ENCODE measurements around the gene KLHL6.
"Not testable (repeated sequence)": the region's sequence is repeated elsewhere in the genome, so short reads cannot be mapped to it uniquely, and the experiment has no call there.

Gene KLHL6

DNA sequence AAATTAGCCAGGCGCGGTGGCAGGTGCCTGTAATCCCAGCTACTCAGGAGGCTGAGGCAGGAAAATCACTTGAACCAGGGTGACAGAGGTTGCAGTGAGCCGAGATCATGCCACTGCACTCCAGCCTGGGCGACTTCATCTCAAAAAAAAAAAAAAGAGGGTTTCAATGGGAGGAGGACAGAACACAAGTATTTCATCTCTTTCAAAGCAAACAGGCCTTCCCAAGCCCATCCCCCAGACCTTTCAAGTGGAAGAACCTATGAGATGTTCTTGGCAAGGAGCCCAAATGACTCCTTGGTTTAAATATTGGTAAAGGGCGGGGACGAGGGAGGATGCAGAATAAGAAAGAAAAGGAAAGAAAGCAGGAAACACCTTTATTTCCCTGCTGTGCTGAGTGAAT, 64.9 kb downstream of the KLHL6 start:
- no peak for DNase-seq
- intact Hi-C loops (cut with DNase I): no loop called here

GRCh38 chr3:183490211-183490601, 65.3 kb downstream of the KLHL6 start:
- no peak for DNase-seq
- intact Hi-C loops (cut with DNase I): no loop called here

DNA sequence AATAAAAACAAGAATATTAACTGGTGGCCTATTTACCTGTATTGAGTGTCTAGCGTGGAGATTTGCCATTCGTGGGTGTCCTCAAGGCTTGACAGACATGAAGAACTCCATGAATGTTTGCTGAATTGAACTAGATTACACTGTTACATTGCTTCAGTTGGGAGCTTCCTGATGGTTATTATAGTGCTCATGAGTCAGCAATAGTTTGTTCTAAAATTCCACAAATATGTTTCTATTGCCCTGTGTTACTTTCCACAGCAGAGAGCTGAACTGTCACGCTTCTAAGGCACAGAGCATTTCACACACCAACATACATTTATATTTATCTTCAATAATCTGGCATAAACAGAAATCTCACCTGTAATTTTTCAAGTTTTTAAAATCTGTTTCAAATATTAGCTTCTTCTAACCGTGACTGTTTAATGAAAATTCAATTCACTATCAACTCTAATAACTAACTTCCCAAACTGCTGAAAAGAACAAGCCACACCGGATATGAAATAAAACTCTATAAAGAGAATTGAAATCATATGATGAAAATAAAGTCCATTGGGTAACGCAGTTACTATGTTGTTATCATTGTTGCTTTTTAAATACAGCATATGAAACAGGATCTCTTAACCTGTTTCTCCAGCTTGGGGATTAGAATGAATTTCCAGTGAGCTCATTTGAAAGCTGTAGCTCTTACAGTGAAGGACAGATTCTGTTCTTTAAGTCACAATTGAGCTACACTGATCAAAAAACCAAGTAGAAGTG, 65.9 kb downstream of the KLHL6 start:
- intact Hi-C loops (cut with DNase I): no loop called here
- DNase-seq: no peak

DNA sequence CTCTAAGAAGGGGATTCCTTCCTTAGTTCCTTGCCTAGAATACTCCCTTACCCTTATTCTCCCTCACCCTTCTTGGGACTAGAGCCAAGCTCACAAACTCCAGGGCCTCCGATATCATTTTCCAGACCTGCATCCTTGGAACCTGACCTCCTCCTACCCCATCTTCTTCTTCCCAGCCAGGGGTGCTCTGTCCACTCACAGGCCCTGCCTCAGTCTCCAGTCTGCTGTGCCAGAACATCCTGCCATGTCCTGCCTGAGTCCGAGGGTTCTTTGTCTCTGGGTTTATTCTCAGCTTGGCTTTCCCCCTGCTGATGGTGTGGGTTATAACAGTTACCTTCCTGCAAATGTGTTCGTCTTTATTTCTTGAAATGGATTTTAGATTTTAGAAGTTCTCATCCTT, 67.2 kb downstream of the KLHL6 start:
- intact Hi-C loops (cut with DNase I): no loop called here
- no peak for DNase-seq

- DNase-seq: no peak
- intact Hi-C loops (cut with DNase I): no loop called here
Measured at GRCh38 chr3:183487896-183488295, 67.6 kb downstream of the KLHL6 start.

- DNase-seq: no peak
- intact Hi-C loops (cut with DNase I): no loop called here
Measured at GRCh38 chr3:183487016-183487415, 68.5 kb downstream of the KLHL6 start.

DNA sequence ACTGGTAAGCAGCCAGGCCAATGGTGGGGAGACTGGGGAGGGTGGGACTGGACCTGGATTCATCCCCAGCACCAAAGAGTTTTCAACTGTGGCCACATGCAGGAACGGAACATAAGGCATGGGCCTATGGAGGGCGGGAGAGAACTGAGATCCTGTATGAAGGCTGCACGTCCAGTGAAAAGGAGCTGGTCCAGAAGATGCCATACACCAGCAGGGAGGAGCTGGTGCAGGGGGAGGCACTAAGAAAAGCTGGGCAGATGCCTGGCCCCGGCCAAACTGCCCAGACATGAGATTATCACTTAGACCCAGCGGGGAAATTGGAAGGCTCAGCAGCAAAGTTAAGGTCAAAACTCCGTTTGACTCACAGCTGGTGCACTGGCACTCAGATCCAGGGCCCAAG, 69.0 kb downstream of the KLHL6 start:
- intact Hi-C loops (cut with DNase I): no loop called here

GRCh38 chr3:183485585-183485984, 69.9 kb downstream of the KLHL6 start:
- intact Hi-C loops (cut with DNase I): no loop called here
- DNase-seq: no peak

More for the DNA sequence above, 69.0 kb downstream of the KLHL6 start:
- DNase-seq: no peak

GRCh38 chr3:183485093-183485492, 70.4 kb downstream of the KLHL6 start:
- no peak for DNase-seq
- intact Hi-C loops (cut with DNase I): no loop called here

GRCh38 chr3:183484431-183485075, 71.0 kb downstream of the KLHL6 start:
- no peak for DNase-seq
- intact Hi-C loops (cut with DNase I): no loop called here

DNA sequence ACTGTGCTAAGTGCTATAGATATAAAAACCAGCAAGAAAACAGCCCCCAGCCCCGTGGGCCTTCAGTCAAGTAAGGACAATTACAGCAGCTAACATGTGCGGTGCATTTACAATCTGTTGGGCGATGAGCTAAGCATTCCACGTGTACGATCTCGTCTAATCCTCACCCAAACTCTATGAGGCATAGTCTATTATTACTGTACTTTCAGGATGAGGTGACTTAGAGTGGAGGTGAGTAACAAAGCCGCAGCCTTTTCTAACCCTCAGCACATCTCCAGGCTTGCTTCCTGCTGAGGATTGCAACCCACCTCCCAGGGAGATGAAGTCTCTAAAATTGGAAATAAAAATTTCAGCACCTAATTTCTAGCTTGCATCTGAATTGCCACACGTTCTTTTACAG, 73.9 kb downstream of the KLHL6 start:
- no peak for DNase-seq
- intact Hi-C loops (cut with DNase I): no loop called here

GRCh38 chr3:183478501-183478900, 77.0 kb downstream of the KLHL6 start:
- intact Hi-C loops (cut with DNase I): loop anchor here (10.0 kb wide), 1 partner anchor 86 kb away; no protein-coding TSS in a partner anchor
- no peak for DNase-seq

- DNase-seq: no peak
- intact Hi-C loops (cut with DNase I): loop anchor here (10.0 kb wide), 1 partner anchor 87 kb away; no protein-coding TSS in a partner anchor
Measured at GRCh38 chr3:183477801-183478456, 77.6 kb downstream of the KLHL6 start.

GRCh38 chr3:183475764-183476162, 79.7 kb downstream of the KLHL6 start:
- not testable (repeated sequence) for DNase-seq
- intact Hi-C loops (cut with DNase I): loop anchor here (10.0 kb wide), 1 partner anchor 89 kb away; no protein-coding TSS in a partner anchor

GRCh38 chr3:183475016-183475763, 80.3 kb downstream of the KLHL6 start:
- no peak for DNase-seq
- intact Hi-C loops (cut with DNase I): loop anchor here (10.0 kb wide), 1 partner anchor 90 kb away; no protein-coding TSS in a partner anchor

DNA sequence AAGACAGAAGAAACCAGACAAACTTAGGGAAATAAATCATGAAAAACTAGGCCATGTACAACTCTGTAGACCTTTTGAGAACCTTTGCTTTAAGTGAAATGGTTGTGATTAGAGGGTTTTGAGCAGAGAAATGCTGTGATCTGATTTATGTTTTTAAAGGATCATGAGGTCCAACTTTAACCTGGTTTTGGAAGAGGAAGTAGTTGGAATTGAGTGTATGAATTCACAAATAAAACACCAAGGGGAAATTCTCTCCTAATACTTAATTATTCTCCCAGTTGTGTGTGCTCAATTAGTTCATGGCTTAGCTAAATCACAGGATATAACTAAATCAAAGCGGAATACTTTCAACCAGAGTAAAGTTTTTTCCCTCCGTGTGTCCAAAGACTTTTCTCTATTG, 81.5 kb downstream of the KLHL6 start:
- DNase-seq: no peak
- intact Hi-C loops (cut with DNase I): loop anchor here (10.0 kb wide), 1 partner anchor 91 kb away; no protein-coding TSS in a partner anchor

DNA sequence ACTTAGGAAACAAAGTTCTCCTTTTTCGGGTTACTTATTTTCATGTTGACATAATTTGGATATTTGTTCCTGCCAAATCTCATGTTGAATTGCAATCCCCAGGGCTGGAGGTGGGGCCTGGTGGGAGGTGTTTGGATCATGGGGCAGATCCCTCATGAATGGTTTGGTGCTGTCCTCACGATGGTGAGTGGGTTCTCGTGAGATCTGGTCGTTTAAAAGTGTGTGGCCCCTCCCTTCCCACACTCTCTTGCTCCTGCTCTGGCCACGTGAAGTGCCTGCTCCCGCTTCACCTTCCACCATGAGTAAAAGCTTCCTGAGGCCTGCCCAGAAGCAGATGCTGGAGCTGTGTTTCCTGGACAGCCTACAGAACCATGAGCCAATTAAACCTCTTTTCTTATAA, 83.4 kb downstream of the KLHL6 start:
- intact Hi-C loops (cut with DNase I): loop anchor here (10.0 kb wide), 1 partner anchor 93 kb away; no protein-coding TSS in a partner anchor

DNA sequence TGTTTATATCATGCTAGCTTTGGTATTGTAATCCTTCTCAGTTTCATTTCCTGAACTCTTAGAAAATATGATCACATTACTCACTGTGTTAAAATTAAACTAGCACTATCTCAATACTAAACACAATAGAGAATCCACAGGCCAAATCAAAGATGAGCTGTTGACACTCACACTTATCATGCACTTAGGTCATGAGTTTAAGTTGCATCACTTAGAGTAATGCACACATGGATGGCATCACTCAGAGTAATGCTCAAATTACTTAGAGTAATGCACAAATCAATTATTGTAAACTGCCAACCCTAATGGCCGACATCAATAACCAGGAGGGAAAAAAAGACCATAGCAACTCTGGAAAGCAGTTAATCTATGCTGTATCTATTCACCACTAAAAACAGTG, 87.1 kb downstream of the KLHL6 start:
- no peak for DNase-seq
- intact Hi-C loops (cut with DNase I): no loop called here

More for the DNA sequence above, 83.4 kb downstream of the KLHL6 start:
- no peak for DNase-seq

DNA sequence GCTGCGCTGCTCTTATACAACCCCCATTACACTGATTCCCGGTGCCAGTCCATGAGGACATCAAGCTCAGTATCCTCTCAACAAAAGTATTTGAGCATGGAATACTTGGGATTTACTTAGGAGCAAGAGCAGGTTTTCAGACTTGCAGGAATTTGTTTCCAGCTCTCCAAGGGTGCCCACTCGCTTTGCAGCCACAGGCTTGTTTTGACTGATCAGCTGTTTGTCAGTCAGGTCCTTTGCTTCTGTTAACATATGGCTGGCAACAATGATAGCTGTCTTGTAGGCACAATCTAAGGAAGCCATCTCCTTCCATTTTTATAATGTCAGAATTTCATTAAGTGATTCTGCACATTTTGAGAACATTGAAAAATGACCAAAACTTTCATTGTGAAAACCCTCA, 88.9 kb downstream of the KLHL6 start:
- DNase-seq: no peak
- intact Hi-C loops (cut with DNase I): no loop called here

DNA sequence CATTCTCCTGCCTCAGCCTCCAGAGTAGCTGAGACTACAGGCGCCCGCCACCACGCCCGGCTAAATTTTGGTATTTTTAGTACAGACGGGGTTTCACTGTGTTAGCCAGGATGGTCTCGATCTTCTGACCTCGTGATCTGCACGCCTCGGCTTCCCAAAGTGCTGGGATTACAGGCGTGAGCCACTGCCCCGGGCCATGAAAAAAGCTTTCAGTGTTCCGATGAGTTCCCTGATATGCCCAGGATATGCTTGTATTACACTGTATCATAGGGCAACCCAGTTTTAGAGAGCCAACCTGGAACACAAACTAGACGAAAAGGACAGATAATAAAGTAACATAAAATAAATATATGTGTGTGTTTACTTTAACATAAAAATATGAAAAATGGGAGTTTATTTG, 89.8 kb downstream of the KLHL6 start:
- DNase-seq; intact Hi-C loops (cut with DNase I): not testable (repeated sequence)

GRCh38 chr3:183464480-183464879, 91.0 kb downstream of the KLHL6 start:
- intact Hi-C loops (cut with DNase I): no loop called here

More at GRCh38 chr3:183464480-183464879, 91.0 kb downstream of the KLHL6 start:
- no peak for DNase-seq

Data from posterior cingulate gyrus (tissue), 11 donors.